ENCODE results near the gene VPS8.
"Not testable (repeated sequence)": the region's sequence is repeated elsewhere in the genome, so short reads cannot be mapped to it uniquely, and the experiment has no call there.

Gene VPS8

DNA sequence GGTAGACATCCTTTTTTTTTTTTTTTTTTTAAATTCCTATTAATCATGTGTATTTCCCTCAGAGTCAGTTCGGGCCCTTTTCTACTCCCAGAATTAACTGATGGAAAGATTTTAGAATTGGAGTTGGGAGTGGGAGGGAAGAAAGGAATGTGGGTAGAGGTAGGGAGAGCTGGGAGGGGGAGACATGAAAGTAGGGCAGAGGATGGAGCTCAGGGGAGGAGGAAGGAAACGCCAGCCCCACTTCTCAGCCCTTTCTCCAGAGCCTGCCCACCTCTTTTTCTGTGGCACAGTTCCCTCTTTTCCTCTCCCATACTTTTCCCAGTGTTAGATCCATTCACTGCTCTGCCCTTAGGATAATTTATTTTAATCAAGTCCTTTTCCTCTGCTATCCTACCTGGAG is 129.4 kb downstream of the VPS8 start:
- no peak for DNase-seq

DNA sequence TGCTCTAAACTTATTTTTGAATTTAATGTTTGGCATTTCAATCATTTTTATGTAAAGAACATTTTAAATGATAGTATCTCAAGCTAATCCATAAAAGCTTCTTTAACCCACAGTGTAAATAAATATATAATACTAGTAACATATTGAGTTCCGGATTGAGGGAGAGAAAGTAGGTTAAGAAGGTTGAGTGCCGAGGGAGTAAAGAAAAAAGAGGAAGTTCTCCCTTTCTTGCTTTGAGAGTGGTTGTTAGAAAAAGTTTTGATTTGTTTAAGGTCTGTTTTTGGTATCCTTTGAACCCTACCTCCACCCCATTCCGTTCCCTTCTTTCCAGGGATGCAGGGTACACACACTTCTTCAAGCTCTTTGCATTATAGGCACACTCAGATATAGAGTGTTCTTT is 130.8 kb downstream of the VPS8 start:
- DNase-seq, result no peak

DNA sequence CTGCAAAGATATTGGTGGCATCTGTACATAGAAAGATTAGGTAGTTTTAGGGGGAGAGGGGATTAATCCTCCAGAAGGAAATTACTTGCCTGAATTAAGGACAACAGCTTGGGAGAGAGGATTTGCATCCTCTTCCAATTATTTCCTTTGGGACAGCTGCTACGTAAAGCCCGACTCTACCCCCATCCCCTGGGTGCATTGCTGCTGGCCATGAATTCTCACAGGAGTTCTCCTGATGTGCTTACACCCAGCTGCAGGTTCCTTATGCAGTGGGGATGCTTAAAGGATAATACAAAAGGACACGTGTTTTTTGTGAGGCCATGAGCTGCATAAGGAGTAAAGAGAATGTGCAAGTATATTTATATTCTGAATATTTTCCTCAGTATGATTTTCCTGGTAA is 132.3 kb downstream of the VPS8 start:
- no peak for DNase-seq

- DNase-seq, result no peak
Observed at GRCh38 chr3:184945886-184946625, 134.1 kb downstream of the VPS8 start.

DNA sequence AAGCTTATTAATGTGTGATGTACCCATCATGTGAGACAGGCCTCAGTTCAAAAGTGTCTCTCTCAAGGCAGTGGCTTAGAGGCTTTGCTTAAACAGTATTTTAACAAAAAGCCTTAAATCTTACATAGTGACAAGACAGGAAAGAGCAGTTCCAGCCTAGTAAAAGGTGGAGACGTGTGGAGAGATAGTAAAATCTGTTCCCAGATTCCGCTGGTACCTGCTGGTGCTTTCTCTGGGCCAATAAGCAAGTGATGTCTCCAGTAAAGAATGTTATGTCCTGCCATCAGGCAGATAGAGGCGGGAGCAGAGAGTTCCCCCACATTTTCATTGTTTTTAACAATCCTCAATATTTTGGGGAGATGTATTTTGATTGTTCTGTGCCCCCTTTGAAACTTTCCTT is 135.0 kb downstream of the VPS8 start:
- no peak for DNase-seq

DNA sequence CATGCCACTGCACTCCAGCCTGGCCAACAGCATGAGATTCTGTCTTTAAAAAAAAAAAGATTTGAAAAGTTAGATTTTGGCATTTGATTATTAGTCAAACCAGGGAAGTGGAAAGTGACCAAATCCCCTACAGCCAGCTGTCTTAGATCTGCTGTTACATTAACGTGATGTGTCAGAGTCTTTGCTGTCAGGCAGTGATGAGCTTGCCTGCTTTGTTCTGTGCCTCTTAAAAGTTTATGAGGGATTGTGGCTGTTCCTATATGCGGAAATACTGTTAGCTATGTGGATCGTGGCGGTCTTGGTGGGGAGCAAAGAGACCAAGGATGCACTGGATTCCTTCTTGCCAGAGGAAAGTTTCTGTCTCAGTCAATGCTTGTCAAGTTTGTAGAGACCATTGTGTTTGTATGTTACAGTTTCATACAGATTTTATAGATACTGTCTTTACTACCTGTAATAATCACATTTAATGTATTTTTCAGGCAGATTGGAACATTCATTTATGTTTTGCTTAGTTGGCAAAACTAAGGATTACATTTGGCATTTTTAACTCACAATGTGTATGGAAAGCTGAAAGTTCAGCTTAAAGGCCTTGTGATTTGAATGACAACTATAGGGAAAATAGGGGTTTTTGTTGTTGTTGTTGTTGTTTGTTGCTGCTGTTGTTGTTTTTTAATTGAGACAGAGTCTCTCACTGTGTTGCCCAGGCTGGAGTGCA is 137.4 kb downstream of the VPS8 start:
- DNase-seq, result no peak

GRCh38 chr3:184950816-184951215 is 138.8 kb downstream of the VPS8 start:
- not testable (repeated sequence) for DNase-seq

DNA sequence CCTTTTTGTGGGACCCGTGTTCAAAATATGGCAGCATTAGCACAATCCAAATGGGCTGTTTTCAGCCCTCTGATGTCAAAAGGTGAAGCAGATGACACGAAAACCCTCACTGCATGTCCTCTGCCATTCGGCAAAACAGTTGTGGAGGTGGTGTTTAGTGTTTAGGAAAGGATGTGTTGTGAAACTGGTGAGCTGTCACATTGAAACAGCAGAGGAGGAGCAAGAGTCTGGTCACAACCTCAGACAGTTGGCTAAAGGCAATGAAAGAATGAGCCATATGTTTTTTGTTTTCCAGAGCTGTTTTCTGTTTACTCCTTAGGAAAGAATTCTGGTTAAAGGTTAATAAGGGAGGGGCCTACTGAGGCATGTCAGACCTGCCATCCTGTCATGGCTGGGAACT is 140.7 kb downstream of the VPS8 start:
- DNase-seq, result no peak

DNA sequence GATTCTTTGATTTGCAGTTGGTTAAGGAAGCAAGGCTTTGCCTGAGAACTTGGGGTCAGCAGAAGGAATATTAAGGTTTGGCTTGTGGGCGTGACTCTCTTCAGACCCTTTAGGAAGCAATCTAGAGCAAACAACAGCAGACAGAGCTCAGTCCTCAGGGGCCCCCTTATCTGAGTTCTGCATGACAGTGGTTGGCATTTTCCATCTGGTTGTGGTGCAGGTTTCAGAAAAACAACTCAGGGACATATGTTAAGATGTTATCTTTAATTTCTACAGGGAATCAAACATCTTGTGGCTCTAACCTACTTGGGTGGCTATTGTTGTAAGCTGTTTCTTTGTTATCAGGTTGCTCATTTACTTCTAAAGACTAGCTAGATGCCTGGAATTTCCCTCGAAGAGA is 141.4 kb downstream of the VPS8 start:
- DNase-seq, result no peak

- DNase-seq, result no peak
Observed at GRCh38 chr3:184954251-184954650, 142.3 kb downstream of the VPS8 start.

GRCh38 chr3:184954851-184955250 is 142.9 kb downstream of the VPS8 start:
- DNase-seq, result not testable (repeated sequence)

- DNase-seq, result no peak
Observed at GRCh38 chr3:184965639-184966430, 153.9 kb downstream of the VPS8 start.

- no peak for DNase-seq
Observed at GRCh38 chr3:184968115-184968514, 156.1 kb downstream of the VPS8 start.

DNA sequence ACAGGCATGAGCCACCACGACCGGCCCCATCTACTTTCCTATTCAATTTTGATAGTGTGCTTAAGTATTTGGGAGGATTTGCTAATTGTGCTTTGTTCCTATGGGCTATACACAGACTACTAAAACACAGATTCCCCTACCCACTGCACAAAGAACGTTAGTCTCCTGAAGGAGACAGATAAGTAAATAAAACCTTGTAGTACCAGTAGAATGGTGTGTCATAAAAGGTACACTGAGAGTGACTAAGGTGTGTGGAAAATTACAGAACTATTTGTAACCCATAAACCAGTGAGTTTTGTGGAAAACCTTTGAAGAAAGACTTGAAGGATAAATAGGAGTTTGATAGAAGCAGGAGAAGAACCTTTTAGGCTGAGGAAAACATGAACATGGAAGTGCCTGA is 158.2 kb downstream of the VPS8 start:
- no peak for DNase-seq

GRCh38 chr3:184977796-184978195 is 165.8 kb downstream of the VPS8 start:
- DNase-seq, result no peak

DNA sequence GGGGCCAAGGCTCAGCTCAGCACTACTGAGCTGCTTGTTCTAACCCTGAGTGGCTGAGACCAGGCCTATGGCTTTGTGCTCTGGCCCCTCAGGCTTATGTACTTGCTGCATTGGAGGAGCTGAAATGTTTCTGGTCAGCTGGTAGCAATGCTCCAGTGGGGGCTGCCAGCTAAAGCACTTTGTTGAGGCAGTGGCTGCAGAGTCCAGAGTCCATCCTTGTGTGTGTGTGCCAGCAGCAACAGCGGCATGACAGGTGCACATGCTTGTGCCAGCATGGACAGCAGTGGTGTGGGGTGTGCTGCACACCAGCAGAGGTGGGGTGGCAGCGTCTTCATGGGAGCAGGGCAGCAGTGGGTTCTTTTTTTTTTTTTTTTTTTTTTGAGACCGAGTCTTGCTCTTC is 169.1 kb downstream of the VPS8 start:
- DNase-seq, result no peak

- no peak for DNase-seq
Observed at GRCh38 chr3:184982076-184982475, 170.1 kb downstream of the VPS8 start.

DNA sequence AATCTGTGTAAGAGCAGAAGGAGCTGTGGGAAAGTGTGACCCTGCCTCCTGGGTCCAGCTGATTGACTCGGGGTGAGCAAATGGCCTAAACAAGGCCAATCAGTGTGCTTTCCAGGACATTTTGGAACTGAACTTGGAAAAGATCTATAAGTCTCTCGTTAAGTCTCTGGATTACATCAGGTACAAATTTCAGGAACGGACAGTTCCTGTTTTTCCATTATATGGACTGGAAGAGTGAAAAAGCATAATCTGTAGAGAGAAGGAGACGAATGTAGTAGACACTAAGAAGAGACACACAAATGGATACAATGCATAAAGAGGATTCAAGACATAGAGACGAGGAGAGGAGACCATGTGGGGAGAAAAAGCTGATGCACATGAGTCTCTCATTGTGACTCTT is 173.6 kb downstream of the VPS8 start:
- no peak for DNase-seq

DNA sequence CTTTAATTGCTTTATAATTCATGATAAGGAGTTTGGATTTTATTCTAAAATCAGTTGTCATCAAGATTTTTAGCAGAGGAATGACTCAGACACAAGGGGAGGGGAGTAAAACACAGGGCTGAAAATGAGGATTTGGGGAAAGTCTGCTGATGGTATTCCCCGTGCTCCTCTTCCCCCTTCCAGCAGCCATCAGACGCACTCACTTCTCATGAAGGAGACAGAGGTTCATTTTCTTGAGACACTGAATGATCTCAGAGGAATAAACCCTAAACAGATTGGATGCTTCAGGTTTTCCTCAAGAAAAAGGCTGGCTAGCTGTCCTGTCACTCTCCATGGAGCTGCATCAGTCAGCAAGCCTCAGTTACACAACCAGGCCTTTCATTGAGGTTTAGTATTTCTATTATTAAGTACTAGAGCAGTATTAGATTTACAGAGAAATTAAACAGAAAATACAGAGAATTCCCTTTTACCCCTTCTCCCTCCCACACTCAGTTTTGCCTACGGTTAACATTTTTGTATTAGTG is 174.5 kb downstream of the VPS8 start:
- DNase-seq, result no peak

GRCh38 chr3:184993394-184993793 is 181.4 kb downstream of the VPS8 start:
- no peak for DNase-seq

- DNase-seq, result not testable (repeated sequence)
Observed at GRCh38 chr3:185003876-185004275, 191.9 kb downstream of the VPS8 start.

DNA sequence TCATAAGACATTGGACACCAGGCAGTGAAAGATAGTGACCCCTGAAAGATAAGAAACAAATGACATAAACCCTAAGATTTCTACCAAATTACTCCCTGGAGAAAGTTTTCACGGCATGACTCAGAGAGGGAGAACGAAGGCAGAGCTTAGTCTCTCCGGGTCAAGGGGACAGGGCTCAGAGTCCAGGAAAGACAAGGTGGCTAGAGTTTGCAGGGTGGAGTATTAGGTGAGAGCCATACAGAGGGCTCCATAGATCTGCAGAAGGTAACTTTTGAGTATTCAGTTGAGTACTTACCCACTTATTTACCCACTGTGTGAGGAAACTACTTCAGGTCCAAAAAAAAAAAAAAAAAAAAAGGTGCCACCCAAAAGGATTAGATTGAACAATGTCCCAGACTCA is 197.7 kb downstream of the VPS8 start:
- no peak for DNase-seq

- DNase-seq, result not testable (repeated sequence)
Observed at GRCh38 chr3:185017584-185017983, 205.6 kb downstream of the VPS8 start.

DNA sequence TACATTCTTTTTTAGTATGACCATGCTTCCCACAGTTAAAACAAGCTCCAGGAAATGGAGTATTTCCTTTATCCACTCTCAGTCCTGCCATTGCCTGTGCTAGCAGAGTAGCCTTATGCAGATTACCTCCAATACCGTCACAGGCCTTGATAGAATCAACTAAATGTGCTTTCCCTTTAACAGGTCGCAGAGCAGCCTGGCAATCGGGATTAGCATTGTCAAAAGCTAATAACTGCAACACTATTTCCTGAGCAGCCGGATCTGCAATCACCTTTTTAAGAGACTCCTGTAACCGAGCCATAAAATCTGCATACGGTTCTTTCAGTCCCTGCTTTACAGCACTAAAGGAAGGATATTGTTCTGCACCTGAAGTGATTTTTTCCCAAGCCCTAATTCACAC is 206.0 kb downstream of the VPS8 start:
- DNase-seq, result not testable (repeated sequence)

Measured in CD4-positive, alpha-beta T cell treated with Interleukin-10 for 1 hour (primary cell).